ENCODE results near the gene ADAM23.

DNA sequence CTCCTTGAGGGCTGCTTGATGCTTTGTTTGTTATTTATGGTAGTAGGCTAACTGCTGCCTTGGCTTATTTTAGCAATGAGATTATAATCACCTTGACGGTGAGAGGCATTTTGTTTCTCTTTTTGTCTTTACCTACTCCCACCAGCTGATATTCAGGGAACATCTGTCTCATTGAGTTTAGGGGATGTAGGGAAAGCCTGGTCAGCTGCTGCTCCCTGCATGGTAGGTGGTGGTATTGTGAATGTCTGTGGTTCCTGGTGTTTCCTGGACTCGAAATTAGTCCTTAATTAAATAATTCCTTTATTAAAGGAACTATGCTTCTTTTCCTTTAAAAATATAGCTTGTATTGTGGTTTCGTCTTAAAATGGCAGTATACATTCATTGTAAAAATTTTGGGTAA is 77.8 kb downstream of the ADAM23 start:
- no peak for TF ChIP-seq POLR2A (IDR thresholded peaks at IDR 0.05)
- TF ChIP-seq, protein P1, sequence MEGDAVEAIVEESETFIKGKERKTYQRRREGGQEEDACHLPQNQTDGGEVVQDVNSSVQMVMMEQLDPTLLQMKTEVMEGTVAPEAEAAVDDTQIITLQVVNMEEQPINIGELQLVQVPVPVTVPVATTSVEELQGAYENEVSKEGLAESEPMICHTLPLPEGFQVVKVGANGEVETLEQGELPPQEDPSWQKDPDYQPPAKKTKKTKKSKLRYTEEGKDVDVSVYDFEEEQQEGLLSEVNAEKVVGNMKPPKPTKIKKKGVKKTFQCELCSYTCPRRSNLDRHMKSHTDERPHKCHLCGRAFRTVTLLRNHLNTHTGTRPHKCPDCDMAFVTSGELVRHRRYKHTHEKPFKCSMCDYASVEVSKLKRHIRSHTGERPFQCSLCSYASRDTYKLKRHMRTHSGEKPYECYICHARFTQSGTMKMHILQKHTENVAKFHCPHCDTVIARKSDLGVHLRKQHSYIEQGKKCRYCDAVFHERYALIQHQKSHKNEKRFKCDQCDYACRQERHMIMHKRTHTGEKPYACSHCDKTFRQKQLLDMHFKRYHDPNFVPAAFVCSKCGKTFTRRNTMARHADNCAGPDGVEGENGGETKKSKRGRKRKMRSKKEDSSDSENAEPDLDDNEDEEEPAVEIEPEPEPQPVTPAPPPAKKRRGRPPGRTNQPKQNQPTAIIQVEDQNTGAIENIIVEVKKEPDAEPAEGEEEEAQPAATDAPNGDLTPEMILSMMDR (IDR thresholded peaks at IDR 0.05): no peak

Measured in adrenal gland (tissue), 5 donors.